PFSK-1 (cell line): Measurements from ENCODE around the gene ATRNL1.

ENCODE experiments used
- FOXP2 ChIP-seq: optimal IDR thresholded peaks from 2 replicates; pipeline ENCODE3; 2011; ENCODE audit warnings: borderline replicate concordance, control low read depth, inconsistent platforms; ENCODE audit not compliant: insufficient read depth; ENCODE audit errors: extremely low read length, extremely low read depth
- POLR2AphosphoS5 ChIP-seq: IDR thresholded peaks from 2 replicates; pipeline ENCODE4 v1.6.1; 2012; ENCODE audit warnings: low read depth, mild to moderate bottlenecking, control low read depth, low read length, moderate library complexity
- REST ChIP-seq, 2 experiments: IDR thresholded peaks; 2 replicates each; pipeline versions ENCODE4 v1.6.1 to v1.8.0; 2011 to 2012; ENCODE audit warnings: low read depth in 2 of 2, low read length in 2 of 2, control low read depth in 1 of 2, inconsistent platforms in 1 of 2, mild to moderate bottlenecking in 1 of 2, moderate library complexity in 1 of 2; ENCODE audit not compliant: insufficient read depth in 1 of 2
- SIN3A ChIP-seq: IDR thresholded peaks from 2 replicates; pipeline ENCODE4 v1.6.1; 2012; ENCODE audit warnings: mild to moderate bottlenecking, low read length, moderate library complexity, borderline replicate concordance; ENCODE audit not compliant: insufficient read depth
- TAF1 ChIP-seq: IDR thresholded peaks from 2 replicates; pipeline ENCODE4 v1.6.1; 2012; ENCODE audit warnings: low read length, control low read depth, borderline replicate concordance; ENCODE audit not compliant: insufficient read depth

The ATRNL1 gene

GRCh38 chr10:115711306-115711705, 618.1 kb downstream of the ATRNL1 start:
- TF ChIP-seq FOXP2 (no peak), SIN3A (no peak), TAF1 (no peak), REST (IDR thresholded peaks at IDR 0.05; ENCODE audit: insufficient read depth in 1 of 2, low read depth in 2 of 2, low read length in 2 of 2) (no peak), POLR2AphosphoS5 (no peak)

GRCh38 chr10:115720121-115720520, 627.0 kb downstream of the ATRNL1 start:
- no peak for TF ChIP-seq POLR2AphosphoS5
- TF ChIP-seq FOXP2, result no peak
- TF ChIP-seq REST (IDR thresholded peaks at IDR 0.05; ENCODE audit: insufficient read depth in 1 of 2, low read depth in 2 of 2, low read length in 2 of 2), result no peak
- TF ChIP-seq SIN3A, result no peak
- no peak for TF ChIP-seq TAF1

- no peak for TF ChIP-seq SIN3A
- no peak for TF ChIP-seq REST (IDR thresholded peaks at IDR 0.05; ENCODE audit: insufficient read depth in 1 of 2, low read depth in 2 of 2, low read length in 2 of 2)
- no peak for TF ChIP-seq TAF1
- no peak for TF ChIP-seq FOXP2
- no peak for TF ChIP-seq POLR2AphosphoS5
Measured at GRCh38 chr10:115727129-115727528, 634.0 kb downstream of the ATRNL1 start.

- no peak for TF ChIP-seq FOXP2
- TF ChIP-seq POLR2AphosphoS5, result no peak
- no peak for TF ChIP-seq TAF1
- no peak for TF ChIP-seq SIN3A
- no peak for TF ChIP-seq REST (IDR thresholded peaks at IDR 0.05; ENCODE audit: insufficient read depth in 1 of 2, low read depth in 2 of 2, low read length in 2 of 2)
Measured at GRCh38 chr10:115744089-115744488, 650.9 kb downstream of the ATRNL1 start.

- no peak for TF ChIP-seq SIN3A
- TF ChIP-seq REST (IDR thresholded peaks at IDR 0.05; ENCODE audit: insufficient read depth in 1 of 2, low read depth in 2 of 2, low read length in 2 of 2), result no peak
- TF ChIP-seq TAF1, result no peak
- no peak for TF ChIP-seq FOXP2
- no peak for TF ChIP-seq POLR2AphosphoS5
Measured at GRCh38 chr10:115745943-115746342, 652.8 kb downstream of the ATRNL1 start.
